ENCODE results near the gene PDK3. TPM values are rescaled to one million over a fixed set of nuclear protein-coding genes. Genes with fewer than 3 reads are reported as not detected.

PDK3 gene
- total and polyA plus RNA-seq, 11 donors, result 2.4 to 20.3 (median 14.6) TPM

- intact Hi-C loops (cut with DNase I), result no loop called here
- DNase-seq (no peak), ATAC-seq (no peak)
- 76 to 91% (median 85%) methylated on average over 2 of the region's 2 CpGs for WGBS, 4 donors
- no peak for TF ChIP-seq POLR2A (IDR thresholded peaks at IDR 0.05)
- TF ChIP-seq, protein P1, sequence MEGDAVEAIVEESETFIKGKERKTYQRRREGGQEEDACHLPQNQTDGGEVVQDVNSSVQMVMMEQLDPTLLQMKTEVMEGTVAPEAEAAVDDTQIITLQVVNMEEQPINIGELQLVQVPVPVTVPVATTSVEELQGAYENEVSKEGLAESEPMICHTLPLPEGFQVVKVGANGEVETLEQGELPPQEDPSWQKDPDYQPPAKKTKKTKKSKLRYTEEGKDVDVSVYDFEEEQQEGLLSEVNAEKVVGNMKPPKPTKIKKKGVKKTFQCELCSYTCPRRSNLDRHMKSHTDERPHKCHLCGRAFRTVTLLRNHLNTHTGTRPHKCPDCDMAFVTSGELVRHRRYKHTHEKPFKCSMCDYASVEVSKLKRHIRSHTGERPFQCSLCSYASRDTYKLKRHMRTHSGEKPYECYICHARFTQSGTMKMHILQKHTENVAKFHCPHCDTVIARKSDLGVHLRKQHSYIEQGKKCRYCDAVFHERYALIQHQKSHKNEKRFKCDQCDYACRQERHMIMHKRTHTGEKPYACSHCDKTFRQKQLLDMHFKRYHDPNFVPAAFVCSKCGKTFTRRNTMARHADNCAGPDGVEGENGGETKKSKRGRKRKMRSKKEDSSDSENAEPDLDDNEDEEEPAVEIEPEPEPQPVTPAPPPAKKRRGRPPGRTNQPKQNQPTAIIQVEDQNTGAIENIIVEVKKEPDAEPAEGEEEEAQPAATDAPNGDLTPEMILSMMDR (IDR thresholded peaks at IDR 0.05), result no peak
- Histone ChIP-seq H3K4me3 (no peak overlapping the region), H3K27me3 (peaks cover 0 to 4% (median 0%) of the 10 kb centered on the region in 9 donors), H3K4me1 (no peaks in the 10 kb centered on the region), H3K9me3 (no peaks in the 10 kb centered on the region), H3K27ac (no peak overlapping the region), H3K36me3 (peaks cover 0 to 39% (median 16%) of the 10 kb centered on the region in 9 donors)
Observed at GRCh38 chrX:24526616-24527015, 61.5 kb downstream of the PDK3 start.

DNA sequence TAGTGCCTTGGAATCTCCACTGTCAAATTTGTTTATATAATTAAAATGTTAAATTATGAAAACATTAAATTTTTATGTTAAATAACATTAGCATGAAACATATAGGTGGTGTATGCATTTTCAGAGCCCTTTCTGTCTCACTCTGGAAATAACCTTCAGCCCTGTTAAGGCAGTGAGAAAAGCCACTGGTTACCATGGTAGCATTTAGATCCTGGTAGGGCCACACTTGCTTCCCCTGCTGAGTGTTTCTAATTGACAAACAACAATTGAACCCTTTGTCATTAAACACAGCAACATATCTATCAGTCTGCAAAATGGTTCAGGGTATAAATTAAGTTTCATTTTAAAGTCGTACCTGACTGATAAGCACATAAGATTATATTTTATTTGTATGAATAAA, 63.5 kb downstream of the PDK3 start:
- H3K4me1 ChIP-seq, result no peaks in the 10 kb centered on the region
- no peak for ATAC-seq
- no peaks in the 10 kb centered on the region for H3K9me3 ChIP-seq
- no peak overlapping the region for H3K27ac ChIP-seq
- peaks cover 0 to 50% (median 22%) of the 10 kb centered on the region in 9 donors for H3K36me3 ChIP-seq
- TF ChIP-seq POLR2A (IDR thresholded peaks at IDR 0.05), result no peak
- TF ChIP-seq, protein P1 (IDR thresholded peaks at IDR 0.05), result no peak
- WGBS, 4 donors, result 67 to 77% (median 75%) methylated on average over 1 of the region's 1 CpG
- DNase-seq, result no peak
- intact Hi-C loops (cut with DNase I), result no loop called here
- H3K27me3 ChIP-seq, result peaks cover 0 to 4% (median 0%) of the 10 kb centered on the region in 9 donors
- no peak overlapping the region for H3K4me3 ChIP-seq

GRCh38 chrX:24536551-24536950, 71.5 kb downstream of the PDK3 start:
- H3K27ac ChIP-seq, result no peak overlapping the region
- intact Hi-C loops (cut with DNase I), result no loop called here
- DNase-seq (no peak), ATAC-seq (no peak)
- no peaks in the 10 kb centered on the region for H3K9me3 ChIP-seq
- peaks cover 0 to 34% (median 18%) of the 10 kb centered on the region in 9 donors for H3K36me3 ChIP-seq
- TF ChIP-seq, protein P1 (IDR thresholded peaks at IDR 0.05), result no peak
- H3K27me3 ChIP-seq, result no peaks in the 10 kb centered on the region
- no peaks in the 10 kb centered on the region for H3K4me1 ChIP-seq
- H3K4me3 ChIP-seq, result no peak overlapping the region

DNA sequence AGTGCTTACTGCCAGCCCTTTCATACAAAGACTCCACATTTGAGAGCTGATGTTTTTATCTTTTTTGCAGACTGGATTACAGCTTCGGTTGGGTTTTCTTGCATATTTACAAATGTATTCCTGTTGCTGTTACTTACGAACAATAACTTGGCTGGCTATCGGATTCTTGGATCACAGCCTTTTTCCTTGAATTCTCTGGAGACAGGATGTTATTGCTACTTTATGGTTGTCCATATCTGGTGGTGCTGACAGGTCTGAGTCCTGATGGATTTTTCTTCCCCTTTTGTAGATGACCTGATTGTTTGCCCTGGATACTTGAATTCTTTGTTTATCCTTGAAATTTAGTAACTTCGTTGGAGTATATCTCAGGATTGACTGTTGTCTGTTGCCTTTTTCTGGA, 77.7 kb downstream of the PDK3 start:
- ATAC-seq (peak in 1 of 4 donors; percentile 28), DNase-seq (no peak)
- H3K4me1 ChIP-seq, result peaks cover 0 to 6% (median 0%) of the 10 kb centered on the region in 12 donors
- intact Hi-C loops (cut with DNase I), result no loop called here
- H3K4me3 ChIP-seq, result no peak overlapping the region
- 41 to 59% (median 49%) methylated on average over 4 of the region's 4 CpGs for WGBS, 4 donors
- TF ChIP-seq, protein P1 (IDR thresholded peaks at IDR 0.05), result no peak
- no peak for TF ChIP-seq POLR2A (IDR thresholded peaks at IDR 0.05)
- H3K36me3 ChIP-seq, result peaks cover 0 to 7% (median 0%) of the 10 kb centered on the region in 9 donors
- no peaks in the 10 kb centered on the region for H3K9me3 ChIP-seq
- H3K27me3 ChIP-seq, result no peaks in the 10 kb centered on the region
- no peak overlapping the region for H3K27ac ChIP-seq
